Measurements from ENCODE around the gene ZNF367.
"Not testable (repeated sequence)": the region's sequence is repeated elsewhere in the genome, so short reads cannot be mapped to it uniquely, and the experiment has no call there.

The ZNF367 gene

DNA sequence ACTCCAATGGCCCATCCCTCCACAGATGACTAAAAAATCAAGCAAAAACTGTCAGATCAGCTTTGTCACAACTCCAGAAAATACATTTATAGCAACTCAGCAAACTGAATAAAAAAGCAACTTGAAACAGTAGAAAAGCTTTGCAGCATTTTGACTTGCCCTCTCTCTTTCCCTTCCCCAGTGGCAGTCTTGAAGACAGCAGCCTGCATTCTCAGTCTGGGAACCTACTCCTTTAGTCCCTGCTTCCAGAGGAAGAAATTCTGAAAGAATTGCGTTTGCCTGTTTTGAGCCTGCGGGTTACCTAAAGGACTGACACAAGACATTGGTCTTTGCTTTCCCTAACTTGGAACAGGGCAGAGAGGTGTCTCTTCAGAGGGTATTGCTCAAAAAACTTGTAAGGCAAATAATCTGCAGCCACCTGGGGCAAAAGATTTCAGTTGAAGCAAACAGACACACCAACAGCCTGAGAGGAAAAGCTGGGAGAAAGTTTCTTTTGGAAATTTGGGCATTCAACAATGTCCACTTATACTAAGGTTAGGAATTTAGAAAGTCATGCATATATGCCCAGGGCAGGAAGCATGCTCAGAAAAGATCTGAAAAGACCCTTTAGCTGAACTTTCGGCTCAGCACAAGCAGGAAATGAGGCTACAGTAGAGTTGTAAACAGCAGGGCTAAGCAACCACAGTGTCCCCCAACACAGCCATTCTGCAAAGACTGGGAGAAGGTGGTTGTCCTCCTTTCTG, 19.4 kb downstream of the ZNF367 start:
- DNase-seq: no peak

DNA sequence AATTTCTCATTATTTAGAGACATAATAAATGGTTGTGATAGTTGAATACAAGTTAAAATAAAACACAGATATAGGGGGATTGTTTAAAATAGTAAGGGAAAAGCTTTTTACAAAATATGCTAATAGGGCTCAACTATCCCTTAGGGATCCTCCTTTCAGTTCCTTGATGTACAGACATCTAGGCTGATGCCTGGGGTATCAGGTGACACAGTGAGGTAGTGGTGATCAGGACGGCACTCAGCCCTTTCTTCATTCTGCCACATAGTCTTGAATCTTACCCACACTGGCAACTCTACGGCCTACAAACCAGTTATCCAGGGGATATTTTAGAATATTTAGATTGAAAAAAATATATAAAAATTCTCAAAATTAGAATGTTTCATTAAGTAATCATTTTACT, 22.2 kb downstream of the ZNF367 start:
- DNase-seq: no peak

DNA sequence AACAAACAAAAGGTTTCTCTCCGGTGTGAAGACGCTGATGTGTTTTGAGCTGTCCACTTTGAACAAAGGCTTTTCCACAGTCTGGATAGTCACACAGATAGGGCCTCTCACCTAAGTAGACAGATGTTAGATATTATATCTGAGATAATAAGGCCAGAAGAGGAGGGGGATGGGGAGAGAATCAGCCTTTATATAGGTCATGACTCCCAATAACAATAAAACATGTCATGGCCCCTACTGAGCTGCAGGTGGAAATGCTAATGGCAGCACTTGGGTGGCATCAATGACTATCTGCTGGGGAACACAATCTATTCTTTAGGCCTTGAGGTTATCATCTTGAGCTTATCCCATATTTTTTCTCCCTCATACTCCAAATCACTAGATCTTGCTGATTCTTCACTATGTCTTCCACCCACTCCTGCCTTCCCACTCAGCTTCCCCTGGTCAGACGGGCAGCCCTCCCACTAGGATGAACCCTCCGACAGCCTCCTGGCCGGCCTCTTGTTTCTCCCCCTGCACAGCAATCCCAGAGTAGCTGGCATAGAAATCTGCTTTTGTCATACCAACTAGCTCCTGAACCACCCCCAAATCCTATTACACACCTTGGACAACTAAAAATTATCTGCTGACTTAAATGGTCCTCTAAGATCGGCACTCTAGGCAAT, 23.2 kb downstream of the ZNF367 start:
- no peak for DNase-seq

DNA sequence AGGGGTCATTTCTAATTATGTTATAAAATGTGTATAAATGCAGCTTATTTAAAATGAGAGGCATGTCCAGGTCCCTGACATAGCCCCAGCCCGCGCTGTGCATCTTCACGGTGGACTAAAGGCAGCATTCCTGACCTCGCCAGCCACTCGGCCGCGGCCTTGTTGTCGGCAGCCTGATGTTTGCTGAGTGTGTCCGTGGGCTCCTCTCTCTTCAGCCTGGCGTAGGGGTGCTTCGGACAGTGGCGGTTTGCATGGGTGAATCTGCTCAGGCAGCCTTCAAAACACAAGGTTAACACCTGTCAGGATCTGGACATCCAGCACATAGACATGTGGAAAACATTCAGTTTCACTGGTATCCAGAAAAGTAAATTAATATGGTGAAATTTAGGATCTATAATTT, 25.9 kb downstream of the ZNF367 start:
- DNase-seq: no peak

DNA sequence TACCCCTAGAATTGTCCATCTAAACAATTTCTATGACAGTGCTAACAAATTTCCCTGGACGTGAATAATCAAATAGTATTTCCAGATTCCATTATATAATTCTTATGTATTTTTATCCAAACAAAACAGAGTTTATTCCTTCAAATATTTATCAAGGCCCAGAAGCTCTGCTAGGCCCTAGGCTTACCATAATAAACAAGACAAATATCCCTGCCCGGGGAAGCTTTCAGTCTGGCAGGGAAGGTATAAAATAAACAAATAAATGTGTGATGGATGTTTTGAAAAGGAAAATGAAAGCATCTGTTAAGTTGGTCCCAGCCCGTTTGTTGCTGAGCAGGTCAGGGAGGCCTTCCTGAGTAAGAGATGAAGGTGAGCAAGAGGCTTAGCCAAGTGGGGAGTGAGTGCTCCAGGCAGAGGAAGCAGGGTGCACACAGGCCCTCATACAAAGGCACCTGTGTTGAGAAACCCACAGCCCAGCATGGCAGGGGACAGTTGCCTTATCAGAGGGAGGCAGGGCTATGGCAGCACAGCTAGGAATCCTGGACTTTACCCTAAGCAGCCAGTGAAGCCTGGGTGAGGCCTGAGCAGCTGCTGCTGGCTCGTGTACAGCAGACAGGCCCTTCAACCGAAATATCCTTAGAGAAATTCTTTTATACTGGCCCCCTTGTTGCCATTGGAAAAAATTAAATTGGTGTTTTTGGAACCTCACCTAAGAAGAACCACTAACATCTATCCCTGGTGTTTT, 27.0 kb downstream of the ZNF367 start:
- DNase-seq: no peak

DNA sequence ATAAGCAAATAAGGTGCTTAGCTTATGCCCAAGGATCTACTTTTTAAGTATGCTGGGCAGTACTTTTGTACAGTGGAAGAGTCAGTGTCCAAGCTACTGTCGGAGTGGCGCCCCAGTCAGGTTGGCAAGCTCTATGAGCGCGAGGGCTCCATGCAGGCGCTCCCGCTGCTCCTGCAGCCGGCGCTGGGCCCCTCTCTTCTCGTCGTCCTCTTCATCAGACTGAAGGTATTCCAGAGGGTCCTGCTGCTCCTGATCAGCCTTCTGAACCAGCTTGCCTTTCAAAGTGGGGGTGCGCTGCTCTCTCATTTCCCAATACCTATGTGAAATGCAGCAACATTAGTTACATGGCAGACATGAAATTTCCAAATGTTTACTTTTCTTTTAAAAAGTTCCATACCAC, 30.0 kb downstream of the ZNF367 start:
- no peak for DNase-seq

DNA sequence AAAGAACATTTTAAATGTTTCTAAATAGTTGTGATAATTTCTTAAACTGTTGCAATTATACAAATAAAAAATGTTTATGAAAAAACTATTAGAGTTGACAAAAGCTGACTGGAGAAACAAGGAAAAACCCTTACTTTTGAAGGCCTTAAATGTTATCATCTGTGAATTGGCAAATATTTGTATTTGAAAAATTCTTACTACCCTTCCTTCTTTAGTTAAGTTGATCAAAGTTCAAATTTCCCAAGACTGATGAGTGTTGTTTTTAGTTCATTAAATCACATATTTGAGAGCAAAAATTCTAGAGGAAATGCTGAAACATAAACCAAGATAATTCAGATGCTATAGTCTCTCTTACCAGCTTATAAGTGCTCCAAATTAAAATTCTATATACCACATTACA, 32.0 kb downstream of the ZNF367 start:
- DNase-seq: no peak

DNA sequence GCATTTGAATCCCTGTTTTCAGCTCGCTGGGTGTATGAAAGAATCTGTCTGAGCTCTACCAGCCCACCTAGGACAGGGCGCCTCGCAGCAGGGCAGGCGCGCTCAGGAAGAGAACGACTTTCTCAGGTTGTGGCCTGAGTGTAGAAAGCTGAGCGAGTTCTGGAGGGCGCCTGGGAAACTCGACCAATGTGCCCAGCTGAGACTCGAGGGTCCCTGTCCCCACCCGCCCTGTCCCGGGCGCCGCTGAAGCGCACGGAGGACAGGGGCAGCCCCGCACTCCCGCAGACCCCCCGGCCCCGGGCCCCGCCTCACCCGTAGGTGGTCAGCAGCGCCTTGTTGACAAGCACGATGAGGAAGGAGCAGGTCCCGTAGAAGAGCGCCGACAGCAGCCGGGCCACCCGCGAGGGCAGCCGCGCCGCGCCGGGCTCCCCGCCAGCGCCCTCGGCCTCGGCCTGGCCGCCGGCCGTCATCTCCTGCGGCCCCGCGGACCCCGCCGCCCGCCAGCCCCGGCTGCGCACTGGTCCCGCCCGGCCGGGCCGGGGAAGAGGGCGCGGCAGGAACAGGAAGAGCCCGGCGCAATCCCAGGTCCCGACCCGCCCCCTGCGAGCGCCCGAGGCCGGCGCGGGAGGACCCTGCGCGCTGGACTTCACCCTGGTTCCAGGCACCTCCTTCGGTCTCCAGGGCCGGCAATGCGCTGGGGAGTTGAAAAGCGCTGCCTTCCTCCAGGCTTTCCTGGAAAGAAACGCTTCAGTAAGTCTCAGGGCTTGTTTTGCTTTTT, 34.8 kb downstream of the ZNF367 start, which contains the start of gene SLC35D2:
Gene SLC35D2 (minus strand): TSS at position 547 of the 778 bp plus-strand sequence. CDS start 77 bp downstream, at position 470.
- peak; percentile 48 for DNase-seq

DNA sequence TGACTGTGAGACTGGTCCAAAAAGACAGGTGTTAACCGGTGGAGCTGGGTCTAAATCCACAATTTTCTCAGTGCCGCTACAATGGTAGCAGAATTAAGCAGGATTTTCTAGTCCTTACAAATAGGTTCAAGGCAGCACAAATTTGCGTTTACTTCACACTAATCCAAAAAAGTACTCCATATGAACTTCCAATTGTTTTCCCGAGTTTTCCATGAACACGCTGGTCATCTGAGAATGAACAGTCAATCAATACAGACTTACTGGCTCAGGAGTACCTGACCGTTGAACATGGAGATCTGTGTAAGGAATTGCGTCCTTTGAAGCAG, 35.4 kb downstream of the ZNF367 start:
- no peak for DNase-seq

DNA sequence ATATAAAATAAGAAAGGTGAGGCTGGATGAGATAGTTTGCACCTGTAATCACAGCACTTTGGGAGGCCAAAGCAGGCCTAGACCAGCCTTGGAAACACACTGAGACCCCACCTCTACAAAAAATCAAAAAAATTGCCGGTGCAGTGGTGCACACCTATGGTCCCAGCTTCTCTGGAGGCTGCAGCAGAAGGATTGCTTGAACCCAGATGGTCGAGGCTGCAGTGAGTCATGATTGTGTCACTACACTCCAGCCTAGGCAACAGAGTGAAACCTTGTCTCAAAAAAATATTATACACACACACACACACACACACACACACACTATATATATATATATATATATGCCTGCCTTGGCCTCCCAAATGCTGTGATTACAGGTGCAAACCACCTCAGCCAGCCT, 36.0 kb downstream of the ZNF367 start:
- DNase-seq: no peak

DNA sequence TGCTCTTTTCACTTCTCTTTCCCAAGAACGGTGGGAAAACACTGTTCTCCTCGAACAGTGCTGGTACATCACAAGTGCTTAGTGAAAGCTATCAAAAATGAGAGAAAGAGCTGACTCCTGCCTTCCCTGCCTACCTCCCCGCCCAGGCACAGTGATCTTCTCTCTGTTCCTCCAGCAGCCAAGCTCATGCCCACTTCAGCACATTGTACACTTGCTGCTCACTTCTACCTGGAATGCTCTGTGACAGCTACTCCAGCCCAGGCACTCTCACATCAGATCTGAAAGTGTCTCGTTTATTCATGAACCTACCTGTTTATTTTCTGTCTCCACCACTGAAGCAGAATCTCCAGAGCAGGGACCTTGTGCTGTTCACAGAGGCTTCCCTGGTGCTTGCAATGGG, 36.5 kb downstream of the ZNF367 start:
- DNase-seq: no peak

DNA sequence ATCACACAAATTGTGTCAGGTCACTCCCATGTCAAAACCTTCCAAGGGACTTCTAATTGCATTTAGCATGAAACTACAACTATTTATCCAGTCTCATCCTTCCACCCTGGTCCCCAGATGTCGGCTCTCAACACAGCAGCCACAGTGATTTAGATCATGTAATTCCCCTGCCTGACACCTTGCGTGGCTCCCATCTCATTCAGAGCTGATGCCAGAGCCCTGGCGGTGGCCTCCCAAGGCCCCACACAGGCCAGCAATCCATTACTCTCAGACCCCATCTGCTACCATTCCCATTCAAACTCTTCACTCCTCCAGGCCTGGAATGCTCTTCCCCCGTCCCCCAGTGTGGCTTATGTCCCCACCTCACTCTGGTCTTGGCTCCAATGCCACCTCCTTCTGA, 37.0 kb downstream of the ZNF367 start:
- no peak for DNase-seq

DNA sequence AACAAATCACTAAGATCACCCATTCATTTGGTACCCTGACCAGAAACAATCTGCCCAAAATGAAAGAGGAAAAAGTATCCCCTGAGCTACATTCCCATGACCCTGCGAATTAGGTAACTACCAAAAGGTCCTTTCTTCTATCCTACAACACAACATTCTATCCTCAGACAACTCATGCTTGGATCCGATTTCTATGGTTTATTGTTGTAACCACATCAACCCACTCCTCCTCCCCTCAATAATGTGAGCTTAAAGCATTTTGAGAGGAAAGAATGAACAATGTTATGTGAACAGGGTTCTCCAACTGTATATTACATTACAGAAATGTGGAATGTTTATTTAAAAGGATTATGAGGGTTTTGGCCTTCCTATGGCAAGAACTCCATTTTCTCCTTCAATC, 38.7 kb downstream of the ZNF367 start:
- peak; percentile 10 for DNase-seq

DNA sequence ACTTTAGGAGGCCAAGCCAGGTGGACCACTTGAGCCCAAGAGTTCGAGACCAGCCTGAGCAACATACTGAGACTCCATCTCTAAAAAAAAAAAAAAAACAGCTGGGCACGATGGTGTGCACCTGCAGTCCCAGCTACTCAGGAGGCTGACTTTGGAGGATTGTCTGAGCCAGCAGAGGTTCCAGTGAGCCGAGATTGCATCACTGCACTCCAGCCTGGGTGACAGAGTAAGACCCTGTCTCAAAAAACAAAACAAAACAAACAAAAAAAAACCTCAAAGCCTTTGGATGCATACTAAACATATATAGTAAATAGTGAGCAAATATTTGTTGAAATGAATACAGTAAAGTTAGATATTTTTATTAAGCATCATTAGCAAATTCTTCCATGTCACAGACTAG, 40.0 kb downstream of the ZNF367 start:
- no peak for DNase-seq

DNA sequence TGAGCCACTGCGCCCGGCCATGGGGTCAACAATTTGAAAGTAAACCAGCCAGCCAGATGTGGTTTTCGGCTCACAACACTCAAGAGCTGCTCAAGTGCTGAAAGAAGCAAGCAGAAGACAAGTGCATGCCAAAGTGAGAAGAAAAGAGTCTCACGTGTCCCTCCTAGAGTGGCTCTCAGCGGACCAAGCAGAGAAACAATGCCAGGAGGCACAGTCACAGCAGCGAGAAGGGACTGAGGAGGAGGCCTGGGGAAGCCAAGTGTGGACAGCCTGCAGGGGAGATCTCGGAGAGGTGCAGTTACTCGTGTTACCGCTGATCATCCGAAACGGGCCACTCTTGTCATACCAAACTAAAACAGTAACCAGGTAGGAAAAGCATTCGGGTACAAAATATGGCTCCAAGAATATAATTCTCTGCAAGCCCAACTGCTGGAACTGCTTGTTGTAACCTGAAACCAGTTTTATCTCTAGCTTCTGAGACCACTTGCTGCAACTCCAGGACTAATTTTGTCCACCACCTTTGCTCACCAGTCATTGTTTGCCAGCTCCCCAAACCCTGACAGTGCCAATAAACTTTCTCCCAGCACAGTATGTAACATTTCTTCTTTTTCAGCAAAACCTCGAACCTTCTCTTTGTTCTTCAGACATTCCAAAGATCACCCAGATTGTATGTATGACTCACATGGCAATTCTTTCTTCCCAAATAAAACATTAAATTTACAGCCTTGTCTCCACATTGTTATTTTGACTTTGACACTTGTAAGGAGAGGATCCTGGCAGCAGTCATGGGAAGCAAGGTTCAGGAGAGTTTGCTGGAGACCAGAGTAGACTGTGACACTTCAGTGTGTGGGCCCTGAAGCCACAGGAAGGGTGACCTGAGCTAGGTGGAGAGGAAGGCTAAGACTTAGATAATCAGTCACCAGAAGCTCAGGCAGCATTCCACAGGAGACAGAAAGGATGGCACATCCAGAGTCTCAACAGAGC, 41.0 kb downstream of the ZNF367 start:
- no peak for DNase-seq

DNA sequence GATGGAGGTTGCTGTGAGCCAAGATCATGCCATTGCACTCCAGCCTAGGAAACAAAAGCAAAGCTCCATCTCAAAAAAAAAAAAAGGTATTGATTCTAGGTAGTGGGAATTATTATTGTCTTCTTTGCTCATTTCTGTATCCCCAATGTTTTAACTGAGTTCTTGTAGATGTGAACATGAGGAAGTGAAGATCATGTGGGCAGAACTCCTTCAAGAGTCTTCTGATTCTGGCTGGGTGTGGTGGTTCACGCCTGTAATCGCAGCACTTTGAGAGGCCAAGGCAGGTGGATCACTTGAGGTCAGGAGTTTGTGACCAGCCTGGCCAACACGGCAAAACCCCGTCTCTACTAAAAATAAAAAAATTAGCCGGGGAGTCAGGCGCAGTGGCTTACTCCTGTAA, 42.7 kb downstream of the ZNF367 start:
- DNase-seq: not testable (repeated sequence)

DNA sequence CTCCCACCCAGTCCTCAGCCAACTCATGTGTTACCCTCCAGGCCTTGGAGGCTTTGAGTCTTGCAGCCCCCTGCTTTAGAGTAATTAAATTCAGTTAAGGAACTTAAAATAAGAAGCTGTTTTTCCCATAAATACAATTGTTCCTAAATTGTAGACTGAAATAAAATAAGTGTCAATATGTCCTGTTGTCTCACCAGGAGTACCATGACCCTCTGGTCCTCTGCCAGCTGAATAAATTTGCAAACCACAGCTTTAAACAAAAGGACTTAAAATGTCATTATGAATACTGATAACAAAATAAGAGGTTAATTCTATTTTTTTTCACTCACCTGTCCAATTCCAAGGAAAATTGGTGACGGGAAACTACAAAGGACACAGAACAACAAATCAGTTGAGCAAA, 50.2 kb downstream of the ZNF367 start:
- DNase-seq: no peak

DNA sequence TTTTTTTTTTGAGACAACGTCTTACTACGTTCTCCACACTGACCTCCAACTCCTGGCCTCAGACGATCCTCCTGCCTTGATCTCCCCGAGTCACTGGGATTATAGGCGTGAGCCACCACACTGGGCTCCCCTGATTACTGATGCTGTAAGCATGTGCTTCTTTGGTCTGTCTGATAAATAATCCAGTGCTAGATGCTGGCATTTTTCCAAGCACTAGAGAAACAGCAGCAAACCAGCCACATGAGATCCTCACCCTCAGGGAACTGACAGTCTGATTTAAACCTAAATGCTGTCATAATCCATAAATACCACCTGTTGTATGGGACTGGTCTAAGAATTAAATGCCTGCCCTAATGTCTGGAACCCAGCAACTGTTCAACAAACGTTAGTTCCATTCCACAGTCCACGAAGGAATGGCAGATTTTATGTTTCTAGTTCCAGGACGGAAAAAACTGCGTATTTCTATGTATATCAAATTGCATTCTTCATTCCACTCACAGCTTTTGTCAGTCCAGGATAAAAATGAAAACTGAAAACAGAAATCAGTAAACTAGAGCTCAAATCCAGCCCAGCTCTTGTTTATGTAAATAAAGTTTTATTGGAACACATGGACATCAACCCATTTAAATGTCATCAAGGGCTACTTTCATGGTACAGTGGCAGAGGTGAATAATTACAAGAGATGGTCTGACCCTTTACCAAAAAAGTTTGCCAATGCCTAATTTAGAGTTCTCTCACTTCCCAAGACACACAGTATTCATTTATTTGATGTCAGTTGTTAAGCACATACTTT, 54.8 kb downstream of the ZNF367 start:
- DNase-seq: no peak

DNA sequence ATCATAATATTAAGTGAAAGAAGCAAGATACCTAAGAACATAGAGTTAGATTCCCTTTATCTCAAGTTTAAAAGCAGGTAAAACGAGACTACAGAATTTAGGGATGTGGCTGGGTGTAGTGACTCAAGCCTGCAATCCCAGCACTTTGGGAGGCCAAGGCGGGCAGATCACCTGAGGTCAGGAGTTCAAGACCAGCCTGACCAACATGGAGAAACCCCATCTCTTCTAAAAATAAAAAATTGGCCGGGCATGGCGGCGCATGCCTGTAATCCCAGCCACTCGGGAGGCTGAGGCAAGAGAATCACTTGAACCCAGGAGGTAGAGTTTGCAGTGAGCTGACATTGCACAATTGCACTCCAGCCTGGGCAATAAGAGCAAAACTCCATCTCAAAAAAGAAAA, 56.1 kb downstream of the ZNF367 start:
- DNase-seq: not testable (repeated sequence)

DNA sequence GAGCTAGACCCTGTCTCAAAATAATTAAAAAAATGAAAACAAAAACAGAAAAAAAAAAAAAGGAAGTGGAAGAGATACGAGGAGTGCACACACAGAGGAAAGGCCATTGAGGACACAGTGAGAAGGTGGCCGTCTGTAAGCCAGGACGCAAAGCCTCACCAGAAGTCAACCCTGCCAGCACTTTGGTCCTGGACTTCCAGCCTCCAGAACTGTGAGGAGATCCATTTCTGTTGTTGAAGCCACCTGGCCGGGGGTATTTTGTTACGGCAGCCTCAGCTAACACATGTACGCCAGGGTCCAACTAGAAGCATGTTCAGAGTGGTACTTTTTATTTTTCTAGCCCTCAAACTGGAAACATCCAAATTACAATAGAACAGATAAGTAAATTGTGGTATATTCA, 56.5 kb downstream of the ZNF367 start:
- no peak for DNase-seq

DNA sequence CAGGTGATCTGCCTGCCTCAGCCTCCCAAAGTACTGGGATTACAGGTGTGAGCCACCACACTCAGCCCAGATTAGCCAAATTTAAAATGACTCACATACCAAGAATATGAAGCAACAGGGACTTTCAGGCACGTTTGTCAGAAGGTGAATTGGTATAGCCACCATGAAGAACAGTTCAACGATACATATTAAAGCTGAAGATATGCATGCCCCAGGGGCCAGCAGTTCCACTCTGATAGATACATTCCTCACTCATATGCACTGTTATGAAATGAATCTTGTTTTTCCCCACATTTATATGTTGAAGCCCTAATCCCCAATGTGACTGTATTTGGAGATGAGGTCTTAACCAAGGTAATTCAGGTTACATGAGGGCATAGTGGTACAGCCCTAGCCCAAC, 57.2 kb downstream of the ZNF367 start:
- DNase-seq: no peak

Measured in midbrain (tissue), 1 donor.